ENCODE measurements around the gene ANGEL2. TPM values are rescaled to one million over a fixed set of nuclear protein-coding genes. Genes with fewer than 3 reads are reported as not detected.
"Not testable (repeated sequence)": the region's sequence is repeated elsewhere in the genome, so short reads cannot be mapped to it uniquely, and the experiment has no call there.

ANGEL2 gene
- total RNA-seq, 4 donors from 2014 or later, result 37.1 to 79.9 (median 59.4) TPM

DNA sequence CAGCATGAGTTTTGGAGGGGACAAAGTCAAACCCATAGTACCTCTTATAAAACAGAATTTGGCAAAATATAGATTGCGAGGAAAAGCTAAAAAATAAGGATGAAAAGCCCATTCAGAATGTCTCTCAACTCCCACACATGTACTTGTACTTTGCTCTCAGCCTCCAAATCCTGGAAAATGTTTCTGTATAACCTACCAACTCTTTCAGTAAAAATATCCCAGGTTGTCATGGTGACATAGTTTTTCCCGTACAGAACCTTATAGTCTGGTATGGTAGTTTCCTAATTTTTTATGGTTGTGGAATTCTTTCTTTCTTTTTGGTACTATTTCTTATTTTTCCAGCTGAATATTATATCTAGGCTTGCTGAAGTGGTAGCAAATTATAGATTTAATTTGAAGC lies 19.9 kb upstream of the ANGEL2 start:
- Histone ChIP-seq H3K4me1 (no peaks in the 10 kb centered on the region), H3K36me3 (no peaks in the 10 kb centered on the region), H3K27me3 (peaks cover 0 to 8% of the 10 kb centered on the region in 2 donors), H3K27ac (no peak overlapping the region), H3K9me3 (no peaks in the 10 kb centered on the region), H3K4me3 (no peak overlapping the region)
- intact Hi-C loops (cut with DNase I; ENCODE audit: low total_unique reads), result no loop called here
- TF ChIP-seq, protein P1, sequence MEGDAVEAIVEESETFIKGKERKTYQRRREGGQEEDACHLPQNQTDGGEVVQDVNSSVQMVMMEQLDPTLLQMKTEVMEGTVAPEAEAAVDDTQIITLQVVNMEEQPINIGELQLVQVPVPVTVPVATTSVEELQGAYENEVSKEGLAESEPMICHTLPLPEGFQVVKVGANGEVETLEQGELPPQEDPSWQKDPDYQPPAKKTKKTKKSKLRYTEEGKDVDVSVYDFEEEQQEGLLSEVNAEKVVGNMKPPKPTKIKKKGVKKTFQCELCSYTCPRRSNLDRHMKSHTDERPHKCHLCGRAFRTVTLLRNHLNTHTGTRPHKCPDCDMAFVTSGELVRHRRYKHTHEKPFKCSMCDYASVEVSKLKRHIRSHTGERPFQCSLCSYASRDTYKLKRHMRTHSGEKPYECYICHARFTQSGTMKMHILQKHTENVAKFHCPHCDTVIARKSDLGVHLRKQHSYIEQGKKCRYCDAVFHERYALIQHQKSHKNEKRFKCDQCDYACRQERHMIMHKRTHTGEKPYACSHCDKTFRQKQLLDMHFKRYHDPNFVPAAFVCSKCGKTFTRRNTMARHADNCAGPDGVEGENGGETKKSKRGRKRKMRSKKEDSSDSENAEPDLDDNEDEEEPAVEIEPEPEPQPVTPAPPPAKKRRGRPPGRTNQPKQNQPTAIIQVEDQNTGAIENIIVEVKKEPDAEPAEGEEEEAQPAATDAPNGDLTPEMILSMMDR (IDR thresholded peaks at IDR 0.05), result no peak
- no peak for TF ChIP-seq POLR2A (IDR thresholded peaks at IDR 0.05)
- DNase-seq, result no peak

DNA sequence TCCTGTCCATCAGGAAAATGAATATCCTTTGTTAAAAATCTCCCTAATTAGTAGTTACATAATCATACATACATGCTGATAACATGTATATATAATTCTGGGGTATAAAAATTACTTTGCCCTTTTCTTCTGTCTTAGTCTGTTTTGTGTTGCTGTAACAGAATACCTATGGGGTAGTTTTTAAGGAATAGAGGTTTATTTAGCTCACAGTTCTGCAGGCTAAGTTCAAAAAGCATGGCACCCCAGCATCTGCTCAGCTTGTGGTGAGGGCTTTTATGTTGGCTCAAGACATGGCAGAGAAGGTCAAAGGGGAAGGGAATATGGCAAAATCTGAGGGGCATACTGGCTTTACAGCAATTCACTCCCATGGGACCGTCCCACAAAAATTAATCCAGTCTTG lies 19.0 kb upstream of the ANGEL2 start:
- DNase-seq, result no peak
- intact Hi-C loops (cut with DNase I; ENCODE audit: low total_unique reads), result no loop called here
- H3K9me3 ChIP-seq, result no peaks in the 10 kb centered on the region
- TF ChIP-seq, protein P1 (IDR thresholded peaks at IDR 0.05), result no peak
- TF ChIP-seq POLR2A (IDR thresholded peaks at IDR 0.05), result no peak
- peaks cover 0 to 8% of the 10 kb centered on the region in 2 donors for H3K27me3 ChIP-seq
- no peak overlapping the region for H3K4me3 ChIP-seq
- H3K36me3 ChIP-seq, result no peaks in the 10 kb centered on the region
- no peak overlapping the region for H3K27ac ChIP-seq
- H3K4me1 ChIP-seq, result no peaks in the 10 kb centered on the region

DNA sequence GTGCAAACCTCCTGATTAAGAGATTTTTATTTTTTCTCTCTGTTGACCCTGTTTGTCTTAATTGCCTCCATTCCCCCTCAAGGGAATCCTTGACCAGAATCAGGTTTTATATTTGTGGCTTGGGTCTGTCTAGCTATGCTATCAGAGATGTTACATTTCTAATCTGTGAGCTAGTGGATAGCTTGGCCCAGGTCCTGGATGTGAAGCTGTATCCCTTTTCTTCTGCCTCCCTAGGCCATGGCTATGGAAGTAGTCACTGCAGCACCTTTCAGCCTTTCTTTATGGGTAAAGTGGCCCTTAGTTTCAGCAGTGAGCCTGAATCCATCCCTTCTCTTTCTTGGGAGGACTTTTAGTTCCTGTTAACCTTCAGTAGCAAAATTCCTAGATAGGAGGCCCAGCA lies 17.0 kb upstream of the ANGEL2 start:
- TF ChIP-seq POLR2A (IDR thresholded peaks at IDR 0.05), result no peak
- TF ChIP-seq, protein P1 (IDR thresholded peaks at IDR 0.05), result no peak
- H3K36me3 ChIP-seq, result no peaks in the 10 kb centered on the region
- no peaks in the 10 kb centered on the region for H3K4me1 ChIP-seq
- intact Hi-C loops (cut with DNase I; ENCODE audit: low total_unique reads), result no loop called here
- peaks cover 0 to 8% of the 10 kb centered on the region in 2 donors for H3K27me3 ChIP-seq
- H3K9me3 ChIP-seq, result no peaks in the 10 kb centered on the region
- no peak overlapping the region for H3K27ac ChIP-seq
- no peak overlapping the region for H3K4me3 ChIP-seq
- DNase-seq, result no peak

DNA sequence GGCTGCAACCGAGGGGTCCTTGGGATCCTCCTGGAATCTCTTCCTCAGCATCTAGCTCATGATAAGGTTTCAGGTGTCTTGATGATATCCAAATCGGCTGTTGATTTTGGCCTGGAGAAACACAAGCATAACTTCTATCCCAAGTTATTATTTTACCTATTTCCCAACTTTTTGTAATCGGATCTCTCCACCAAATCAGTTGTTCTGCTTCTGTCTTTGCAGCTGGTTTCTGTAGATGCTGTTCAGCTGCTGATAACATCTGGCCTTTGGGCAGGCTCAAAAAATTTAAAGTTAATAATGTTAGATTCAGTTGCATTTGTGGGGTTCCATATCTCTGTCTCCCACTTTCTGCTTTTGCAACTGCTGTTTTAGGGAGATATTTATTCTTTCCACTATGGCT lies 11.4 kb upstream of the ANGEL2 start:
- DNase-seq; H3K27ac ChIP-seq; H3K36me3 ChIP-seq; H3K4me1 ChIP-seq; H3K9me3 ChIP-seq; H3K4me3 ChIP-seq; intact Hi-C loops (cut with DNase I; ENCODE audit: low total_unique reads); H3K27me3 ChIP-seq: not testable (repeated sequence)

DNA sequence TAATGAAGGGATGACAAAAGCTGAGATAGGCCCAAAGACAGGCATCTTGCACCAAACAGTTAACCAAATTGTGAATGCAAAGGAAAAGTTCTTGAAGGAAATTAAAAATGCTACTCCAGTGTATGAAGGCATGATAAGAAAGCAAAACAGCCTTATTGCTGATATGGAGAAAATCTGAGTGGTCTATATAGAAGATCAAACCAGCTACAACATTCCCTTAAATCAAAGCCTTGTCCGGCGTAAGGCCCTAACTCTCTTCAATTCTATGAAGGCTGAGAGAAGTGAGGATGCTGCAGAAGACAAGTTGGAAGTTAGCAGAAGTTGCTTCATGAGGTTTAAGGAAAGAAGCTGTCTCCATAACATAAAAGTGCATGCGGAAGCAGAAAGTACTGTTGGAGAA lies 4.3 kb upstream of the ANGEL2 start:
- no peak for DNase-seq
- no peak overlapping the region for H3K4me3 ChIP-seq
- H3K27ac ChIP-seq, result no peak overlapping the region
- H3K36me3 ChIP-seq, result no peaks in the 10 kb centered on the region
- intact Hi-C loops (cut with DNase I; ENCODE audit: low total_unique reads), result no loop called here
- no peaks in the 10 kb centered on the region for H3K9me3 ChIP-seq
- no peak for TF ChIP-seq POLR2A (IDR thresholded peaks at IDR 0.05)
- TF ChIP-seq, protein P1 (IDR thresholded peaks at IDR 0.05), result no peak
- H3K4me1 ChIP-seq, result no peaks in the 10 kb centered on the region
- H3K27me3 ChIP-seq, result no peaks in the 10 kb centered on the region

DNA sequence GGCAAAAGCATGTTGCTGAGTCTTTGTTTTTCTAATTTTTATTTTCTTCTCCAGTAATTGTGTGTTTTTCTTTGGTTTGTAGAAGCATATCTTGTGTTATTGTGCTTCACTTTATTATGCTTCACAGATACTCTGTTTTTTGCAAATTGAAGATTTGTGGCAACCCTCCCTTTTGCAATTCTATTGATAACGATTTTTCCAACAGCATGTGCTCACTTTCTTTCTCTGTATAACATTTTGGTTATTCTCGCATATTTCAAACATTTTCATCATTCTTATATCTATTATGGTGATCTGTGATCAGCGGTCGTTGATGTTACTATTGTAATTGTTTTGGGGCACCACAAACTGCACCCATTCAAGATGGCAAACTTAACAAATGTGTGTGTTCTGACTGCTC lies 3.8 kb upstream of the ANGEL2 start:
- Histone ChIP-seq H3K27me3 (no peaks in the 10 kb centered on the region), H3K4me1 (peaks cover 0 to 1% of the 10 kb centered on the region in 2 donors), H3K4me3 (no peak overlapping the region), H3K9me3 (no peaks in the 10 kb centered on the region), H3K27ac (no peak overlapping the region), H3K36me3 (no peaks in the 10 kb centered on the region)
- no peak for TF ChIP-seq POLR2A (IDR thresholded peaks at IDR 0.05)
- TF ChIP-seq, protein P1 (IDR thresholded peaks at IDR 0.05), result no peak
- intact Hi-C loops (cut with DNase I; ENCODE audit: low total_unique reads), result no loop called here
- no peak for DNase-seq

All from uterus (tissue), 4 donors.